H9 (cell line): ENCODE data around the gene KLC1. TPM values are rescaled to one million over a fixed set of nuclear protein-coding genes. Genes with fewer than 3 reads are reported as not detected.

Source experiments
- DNase-seq: peaks from one replicate; pipeline ENCODE4 v3.0.0-alpha.2; 2017
- H2AFZ ChIP-seq: one replicate; pipeline ENCODE4 v1.6.1; 2013; ENCODE audit warnings: mild to moderate bottlenecking, low read length, control low read depth, moderate library complexity
- H2AK5ac ChIP-seq: 2 replicates; pipeline ENCODE4 v1.6.1; 2013; ENCODE audit warnings: low read length, control low read depth, mixed read lengths; ENCODE audit not compliant: insufficient read length
- H2BK120ac ChIP-seq: one replicate; pipeline ENCODE4 v1.6.1; 2013; ENCODE audit warnings: low read depth, mild to moderate bottlenecking, low read length, control low read depth, inconsistent platforms; ENCODE audit not compliant: poor library complexity, severe bottlenecking
- H2BK12ac ChIP-seq: 2 replicates; pipeline ENCODE4 v1.6.1; 2013; ENCODE audit warnings: low read length, control low read depth, mixed read lengths, low read depth; ENCODE audit not compliant: insufficient read length
- H2BK15ac ChIP-seq: 2 replicates; pipeline ENCODE4 v1.6.1; 2013; ENCODE audit warnings: low read depth, low read length, control low read depth
- H2BK20ac ChIP-seq: one replicate; pipeline ENCODE4 v1.6.1; 2013; ENCODE audit warnings: low read depth, mild to moderate bottlenecking, low read length, control low read depth, inconsistent platforms; ENCODE audit not compliant: poor library complexity, severe bottlenecking
- H2BK5ac ChIP-seq: 2 replicates; pipeline ENCODE4 v1.6.1; 2013; ENCODE audit warnings: low read length, control low read depth, mixed read lengths; ENCODE audit not compliant: insufficient read length
- H3K14ac ChIP-seq: 2 replicates; pipeline ENCODE4 v1.6.1; 2013; ENCODE audit warnings: low read length, control low read depth; ENCODE audit not compliant: insufficient read depth
- H3K18ac ChIP-seq: 2 replicates; pipeline ENCODE4 v1.6.1; 2013; ENCODE audit warnings: low read depth, mild to moderate bottlenecking, mixed read lengths, low read length, control low read depth; ENCODE audit not compliant: insufficient read length
- H3K23ac ChIP-seq: 2 replicates; pipeline ENCODE4 v1.6.1; 2013; ENCODE audit warnings: low read length, control low read depth, mixed read lengths, low read depth; ENCODE audit not compliant: insufficient read length
- H3K23me2 ChIP-seq: 2 replicates; pipeline ENCODE4 v1.6.1; 2013; ENCODE audit warnings: low read depth, mild to moderate bottlenecking, mixed read lengths, low read length, control low read depth; ENCODE audit not compliant: insufficient read length, poor library complexity, severe bottlenecking
- H3K27ac ChIP-seq: 2 replicates; pipeline ENCODE4 v1.5.1; 2013; ENCODE audit warnings: low read length, control low read depth, mixed read lengths, low read depth; ENCODE audit not compliant: insufficient read length
- H3K27me3 ChIP-seq: 2 replicates; pipeline ENCODE4 v1.6.1; 2013; ENCODE audit warnings: low read length, control low read depth, inconsistent platforms; ENCODE audit not compliant: insufficient read depth
- H3K4ac ChIP-seq: 2 replicates; pipeline ENCODE4 v1.6.1; 2013; ENCODE audit warnings: low read depth, mild to moderate bottlenecking, control low read depth, inconsistent platforms, low read length, moderate library complexity
- H3K4me1 ChIP-seq: 2 replicates; pipeline ENCODE4 v1.6.1; 2013; ENCODE audit warnings: low read length, control low read depth, inconsistent platforms; ENCODE audit not compliant: insufficient read depth
- H3K4me2 ChIP-seq: 2 replicates; pipeline ENCODE4 v1.6.1; 2013; ENCODE audit warnings: low read length, control low read depth, mixed read lengths; ENCODE audit not compliant: insufficient read length, insufficient read depth
- H3K56ac ChIP-seq: 2 replicates; pipeline ENCODE4 v1.6.1; 2013; ENCODE audit warnings: low read depth, mild to moderate bottlenecking, mixed read lengths, low read length, control low read depth; ENCODE audit not compliant: insufficient read length
- H3K79me1 ChIP-seq: 2 replicates; pipeline ENCODE4 v1.6.1; 2013; ENCODE audit warnings: low read depth, mild to moderate bottlenecking, moderate library complexity, low read length, control low read depth, inconsistent platforms; ENCODE audit not compliant: insufficient read depth, poor library complexity, severe bottlenecking
- H3K79me2 ChIP-seq: 2 replicates; pipeline ENCODE4 v1.6.1; 2013; ENCODE audit warnings: low read length, control low read depth, inconsistent platforms; ENCODE audit not compliant: insufficient read depth
- H3K9ac ChIP-seq: 2 replicates; pipeline ENCODE4 v1.6.1; 2013; ENCODE audit warnings: low read length, control low read depth, mixed read lengths; ENCODE audit not compliant: insufficient read length; ENCODE audit errors: extremely low read depth
- H3K9me3 ChIP-seq: one replicate; pipeline ENCODE4 v1.6.1; 2013; ENCODE audit warnings: low read depth, low read length, inconsistent platforms; ENCODE audit not compliant: control insufficient read depth
- H3T11ph ChIP-seq: one replicate; pipeline ENCODE4 v1.6.1; 2013; ENCODE audit warnings: mild to moderate bottlenecking, low read length, control low read depth, inconsistent platforms
- H4K20me1 ChIP-seq: one replicate; pipeline ENCODE4 v1.6.1; 2013; ENCODE audit not compliant: control insufficient read depth, insufficient read length, insufficient read depth
- H4K5ac ChIP-seq: 2 replicates; pipeline ENCODE4 v1.6.1; 2013; ENCODE audit warnings: low read depth, mild to moderate bottlenecking, mixed read lengths, low read length, control low read depth; ENCODE audit not compliant: insufficient read length
- H4K8ac ChIP-seq: replicated peaks from 2 replicates; pipeline ENCODE4 v1.6.1; 2013; ENCODE audit warnings: low read length, control low read depth, mixed read lengths, low read depth; ENCODE audit not compliant: insufficient read length
- H4K91ac ChIP-seq: 2 replicates; pipeline ENCODE4 v1.6.1; 2013; ENCODE audit warnings: low read depth, mild to moderate bottlenecking, moderate library complexity, mixed read lengths, low read length, control low read depth; ENCODE audit not compliant: insufficient read length
- H3K27ac Mint-ChIP-seq, 3 experiments: 2 replicates in 2 of 3; 3 replicates in 1 of 3; pipeline ENCODE4 v1.8.0; 2020 to 2021; ENCODE audit warnings: mixed read lengths in 3 of 3, mild to moderate bottlenecking in 1 of 3, moderate library complexity in 1 of 3
- H3K27me3 Mint-ChIP-seq: 2 replicates; pipeline ENCODE4 v1.8.0; 2021; ENCODE audit warnings: low read depth, mild to moderate bottlenecking, moderate library complexity, mixed read lengths
- H3K36me3 Mint-ChIP-seq, 3 experiments: 2 replicates in 2 of 3; 3 replicates in 1 of 3; pipeline ENCODE4 v1.8.0; 2020 to 2021; ENCODE audit warnings: low read depth in 3 of 3, mixed read lengths in 3 of 3; ENCODE audit not compliant: insufficient read depth in 1 of 3
- H3K4me1 Mint-ChIP-seq, 2 experiments: 2 replicates each; pipeline ENCODE4 v1.8.0; 2020; ENCODE audit warnings: mixed read lengths in 2 of 2
- H3K4me3 Mint-ChIP-seq, 2 experiments: 2 replicates in 1 of 2; 3 replicates in 1 of 2; pipeline ENCODE4 v1.8.0; 2020 to 2021; ENCODE audit warnings: mild to moderate bottlenecking in 2 of 2, mixed read lengths in 2 of 2, moderate library complexity in 1 of 2
- H3K9me3 Mint-ChIP-seq, 2 experiments: 2 replicates in 1 of 2; 3 replicates in 1 of 2; pipeline ENCODE4 v1.8.0; 2020; ENCODE audit warnings: mild to moderate bottlenecking in 2 of 2, mixed read lengths in 2 of 2, moderate library complexity in 1 of 2
- CTCF ChIP-seq: fragments of 200-600 bp; sonication (generic); conservative IDR thresholded peaks from 3 replicates; pipeline ENCODE4 v1.8.0; 2021; ENCODE audit warnings: antibody characterized with exemption, mild to moderate bottlenecking
- WGBS: extraction: QIAGEN DNeasy Blood & Tissue Kit; methylation state at CpG from one replicate; pipeline ENCODE4 v1.1.7; 2013; ENCODE audit warnings: missing lambda C conversion rate, low lambda C conversion rate, mixed read lengths; ENCODE audit not compliant: insufficient read length; ENCODE audit errors: extremely low coverage; 5-methylcytosine and 5-hydroxymethylcytosine counted together
- total RNA-seq: library from RNA; stranded (reverse); gene quantifications from 2 replicates; pipeline ENCODE4 v1.2.1, GENCODE V29; 2021

Gene KLC1
- total RNA-seq, 1 experiment from 2014 or later, result 143 TPM

GRCh38 chr14:103740991-103741689, 112.1 kb downstream of the KLC1 start:
- Histone ChIP-seq H2AFZ (no peak overlapping the region), H2BK20ac (no peak overlapping the region), H4K91ac (no peak overlapping the region), H3K4me2 (no peak overlapping the region), H3T11ph (no peak overlapping the region), H3K4me1 (peaks cover 6% of the 10 kb centered on the region; the same call in 1 of the 2 replicates), H3K27me3 (no peaks in the 10 kb centered on the region), H3K23me2 (no peaks in the 10 kb centered on the region), H3K79me2 (no peaks in the 10 kb centered on the region), H2AK5ac (no peak overlapping the region), H2BK120ac (no peak overlapping the region), H3K23ac (no peak overlapping the region), H3K9me3 (no peaks in the 10 kb centered on the region), H2BK5ac (no peak overlapping the region), H4K20me1 (no peaks in the 10 kb centered on the region), H3K18ac (no peak overlapping the region), H4K5ac (no peak overlapping the region), H3K14ac (no peak overlapping the region), H3K9ac (no peak overlapping the region), H3K79me1 (no peaks in the 10 kb centered on the region), H3K56ac (no peak overlapping the region), H3K27ac (no peak overlapping the region), H2BK12ac (no peak overlapping the region), H4K8ac (no peak overlapping the region), H2BK15ac (no peak overlapping the region), H3K4ac (no peak overlapping the region)
- Mint-ChIP-seq H3K4me1 (peaks cover 16 to 19% of the 10 kb centered on the region in 2 experiments), H3K9me3 (no peaks in the 10 kb centered on the region), H3K27me3 (no peaks in the 10 kb centered on the region), H3K27ac (peak overlapping the region in 2 of 3 experiments; percentile 21 to 80; a peak in 4 of 7 replicates), H3K36me3 (peaks cover 3 to 19% (median 10%) of the 10 kb centered on the region in 3 experiments; a peak in 6 of 7 replicates), H3K4me3 (no peak overlapping the region)
- no CpG with 5 or more reads among the region's 14 CpGs for WGBS
- DNase-seq, result no peak
- TF ChIP-seq CTCF, result no peak
